Thyroid gland (tissue), 4 donors: Measurements from ENCODE around the gene CD226. TPM values are rescaled to one million over a fixed set of nuclear protein-coding genes. Genes with fewer than 3 reads are reported as not detected.

Experiments used
- DNase-seq, 2 donors: peaks; one replicate each; pipeline ENCODE4 v3.0.0-alpha.2; 2019
- H3K27ac ChIP-seq, 3 donors: fragments of 200-600 bp; sonication (generic); 1 replicate in 2 of 3; 2 replicates in 1 of 3; pipeline ENCODE4 v1.5.1; 2016 to 2019; ENCODE audit warnings: mild to moderate bottlenecking in 1 of 3, moderate library complexity in 1 of 3
- H3K27me3 ChIP-seq: fragments of 200-600 bp; sonication (generic); one replicate; pipeline ENCODE4 v1.5.1; 2019
- H3K36me3 ChIP-seq, 2 donors: fragments of 200-600 bp; sonication (generic); one replicate each; pipeline ENCODE4 v1.5.1; 2016 to 2019
- H3K4me1 ChIP-seq, 2 donors: fragments of 200-600 bp; sonication (generic); one replicate each; pipeline ENCODE4 v1.5.1; 2017 to 2019
- H3K4me3 ChIP-seq, 3 donors: fragments of 200-600 bp; sonication (generic); replicated peaks in 1 of 3; 1 replicate in 2 of 3; 2 replicates in 1 of 3; pipeline ENCODE4 v1.5.1; 2016; ENCODE audit warnings: mild to moderate bottlenecking in 1 of 3
- H3K9me3 ChIP-seq: fragments of 200-600 bp; sonication (generic); one replicate; pipeline ENCODE4 v1.5.1; 2017
- POLR2A ChIP-seq, 2 donors: fragments of 450-650 bp; IDR thresholded peaks; one replicate each; pipeline ENCODE4 v1.6.1; 2017; ENCODE audit warnings: antibody characterized with exemption in 2 of 2, mild to moderate bottlenecking in 2 of 2, moderate library complexity in 1 of 2
- WGBS, 2 donors: methylation state at CpG; one replicate each; pipeline ENCODE4 v1.1.5; 2017; 5-methylcytosine and 5-hydroxymethylcytosine counted together
- intact Hi-C: fragments of 100-400 bp; cut with DNase I; formaldehyde crosslinking; loops from one replicate; pipeline ENCODE4 v1.15.1; 2023
- total RNA-seq, 4 donors: library from RNA; depleted of rRNA; stranded (reverse); fragments of >200 nt; gene quantifications; one replicate each; pipeline ENCODE4 v1.2.3, GENCODE V29; 2016
- TF ChIP-seq, protein P1 (sequence below), 6 experiments: fragments of 200-600 bp in 3 of 6; fragments of 450-650 bp in 3 of 6; sonication (generic) in 3 of 6; IDR thresholded peaks; one replicate each; pipeline ENCODE4 v1.5.1; 2016 to 2019; ENCODE audit warnings: antibody characterized with exemption in 6 of 6, mild to moderate bottlenecking in 2 of 6, inconsistent platforms in 1 of 6, moderate library complexity in 1 of 6

Gene CD226
- total RNA-seq, 4 donors from 2014 or later, result 0.98 to 5.6 (median 2.5) TPM

- intact Hi-C loops, result no loop called here
- peak; percentile 67 to 73 for DNase-seq
- Histone ChIP-seq H3K4me1 (peaks cover 2 to 12% of the 10 kb centered on the region in 2 donors), H3K9me3 (no peaks in the 10 kb centered on the region), H3K4me3 (no peak overlapping the region), H3K27ac (peak overlapping the region in 1 of 3 donors; percentile 40), H3K27me3 (no peaks in the 10 kb centered on the region), H3K36me3 (no peaks in the 10 kb centered on the region)
- 42 to 48% methylated on average over 8 of the region's 8 CpGs for WGBS, 2 donors
- TF ChIP-seq, protein P1, sequence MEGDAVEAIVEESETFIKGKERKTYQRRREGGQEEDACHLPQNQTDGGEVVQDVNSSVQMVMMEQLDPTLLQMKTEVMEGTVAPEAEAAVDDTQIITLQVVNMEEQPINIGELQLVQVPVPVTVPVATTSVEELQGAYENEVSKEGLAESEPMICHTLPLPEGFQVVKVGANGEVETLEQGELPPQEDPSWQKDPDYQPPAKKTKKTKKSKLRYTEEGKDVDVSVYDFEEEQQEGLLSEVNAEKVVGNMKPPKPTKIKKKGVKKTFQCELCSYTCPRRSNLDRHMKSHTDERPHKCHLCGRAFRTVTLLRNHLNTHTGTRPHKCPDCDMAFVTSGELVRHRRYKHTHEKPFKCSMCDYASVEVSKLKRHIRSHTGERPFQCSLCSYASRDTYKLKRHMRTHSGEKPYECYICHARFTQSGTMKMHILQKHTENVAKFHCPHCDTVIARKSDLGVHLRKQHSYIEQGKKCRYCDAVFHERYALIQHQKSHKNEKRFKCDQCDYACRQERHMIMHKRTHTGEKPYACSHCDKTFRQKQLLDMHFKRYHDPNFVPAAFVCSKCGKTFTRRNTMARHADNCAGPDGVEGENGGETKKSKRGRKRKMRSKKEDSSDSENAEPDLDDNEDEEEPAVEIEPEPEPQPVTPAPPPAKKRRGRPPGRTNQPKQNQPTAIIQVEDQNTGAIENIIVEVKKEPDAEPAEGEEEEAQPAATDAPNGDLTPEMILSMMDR (IDR thresholded peaks at IDR 0.05), result peak in 3 of 6 experiments; percentile 6 to 43 (median 35)
- no peak for TF ChIP-seq POLR2A (IDR thresholded peaks at IDR 0.05)
These were observed 101.8 kb downstream of the CD226 start for GRCh38 chr18:69845593-69846506.

- H3K27ac ChIP-seq, result no peak overlapping the region
- no peak for TF ChIP-seq POLR2A (IDR thresholded peaks at IDR 0.05)
- TF ChIP-seq, protein P1 (IDR thresholded peaks at IDR 0.05), result no peak
- no peak overlapping the region for H3K4me3 ChIP-seq
- intact Hi-C loops, result no loop called here
- WGBS, 2 donors, result 94 to 99% methylated on average over 2 of the region's 2 CpGs
- peaks cover 2 to 12% of the 10 kb centered on the region in 2 donors for H3K4me1 ChIP-seq
- no peaks in the 10 kb centered on the region for H3K9me3 ChIP-seq
- no peak for DNase-seq
- H3K36me3 ChIP-seq, result no peaks in the 10 kb centered on the region
- no peaks in the 10 kb centered on the region for H3K27me3 ChIP-seq
These were observed 103.0 kb downstream of the CD226 start for GRCh38 chr18:69844656-69845055.

- Histone ChIP-seq H3K27me3 (no peaks in the 10 kb centered on the region), H3K27ac (no peak overlapping the region), H3K9me3 (no peaks in the 10 kb centered on the region), H3K36me3 (no peaks in the 10 kb centered on the region), H3K4me3 (no peak overlapping the region), H3K4me1 (peaks cover 2 to 12% of the 10 kb centered on the region in 2 donors)
- TF ChIP-seq, protein P1 (IDR thresholded peaks at IDR 0.05), result no peak
- no peak for TF ChIP-seq POLR2A (IDR thresholded peaks at IDR 0.05)
- WGBS, 2 donors, result 45 to 60% methylated on average over 5 of the region's 5 CpGs
- DNase-seq, result no peak
- intact Hi-C loops, result no loop called here
These were observed 104.7 kb downstream of the CD226 start for GRCh38 chr18:69843015-69843414.

- Histone ChIP-seq H3K27ac (no peak overlapping the region), H3K4me1 (peaks cover 0 to 8% of the 10 kb centered on the region in 2 donors), H3K27me3 (no peaks in the 10 kb centered on the region), H3K9me3 (no peaks in the 10 kb centered on the region), H3K36me3 (no peaks in the 10 kb centered on the region), H3K4me3 (no peak overlapping the region)
- 78 to 86% methylated on average over 9 of the region's 9 CpGs for WGBS, 2 donors
- DNase-seq, result no peak
- intact Hi-C loops, result no loop called here
- no peak for TF ChIP-seq POLR2A (IDR thresholded peaks at IDR 0.05)
- TF ChIP-seq, protein P1 (IDR thresholded peaks at IDR 0.05), result no peak
These were observed 106.6 kb downstream of the CD226 start for GRCh38 chr18:69841117-69841516.

- no peak overlapping the region for H3K27ac ChIP-seq
- WGBS, 2 donors, result 94 to 96% methylated on average over 7 of the region's 7 CpGs
- no peak overlapping the region for H3K4me3 ChIP-seq
- intact Hi-C loops, result no loop called here
- no peaks in the 10 kb centered on the region for H3K27me3 ChIP-seq
- no peaks in the 10 kb centered on the region for H3K9me3 ChIP-seq
- no peaks in the 10 kb centered on the region for H3K36me3 ChIP-seq
- TF ChIP-seq, protein P1 (IDR thresholded peaks at IDR 0.05), result no peak
- no peak for TF ChIP-seq POLR2A (IDR thresholded peaks at IDR 0.05)
- DNase-seq, result no peak
- H3K4me1 ChIP-seq, result peaks cover 0 to 8% of the 10 kb centered on the region in 2 donors
These were observed 107.2 kb downstream of the CD226 start for GRCh38 chr18:69840445-69840844.
